Stimulated activated CD8-positive, alpha-beta memory T cell treated with anti-CD3 and anti-CD28 coated beads, Interleukin-4, amount 100 ng/mL, for 48 hours (primary cell): Measurements from ENCODE around the gene LRRC4B.
A peak's percentile ranks its signal among the peaks of the same experiment; 100 is the strongest.

Experiments used
- DNase-seq: peaks from one replicate; pipeline ENCODE4 v3.0.0-alpha.2; 2020

The LRRC4B gene

GRCh38 chr19:50501568-50502475 is 66.4 kb downstream of the LRRC4B start:
- DNase-seq = no peak

GRCh38 chr19:50501186-50501567 is 67.1 kb downstream of the LRRC4B start:
- DNase-seq = no peak

GRCh38 chr19:50500753-50501151 is 67.5 kb downstream of the LRRC4B start:
- no peak for DNase-seq

GRCh38 chr19:50500060-50500752 is 68.0 kb downstream of the LRRC4B start:
- DNase-seq = no peak

- DNase-seq = no peak
These were observed 69.8 kb downstream of the LRRC4B start for GRCh38 chr19:50498219-50499056.

GRCh38 chr19:50497022-50497405 is 71.2 kb downstream of the LRRC4B start:
- no peak for DNase-seq

- DNase-seq = no peak
These were observed 71.8 kb downstream of the LRRC4B start for GRCh38 chr19:50496189-50497021.

- DNase-seq = no peak
These were observed 73.2 kb downstream of the LRRC4B start for GRCh38 chr19:50495020-50495531.

- no peak for DNase-seq
These were observed 73.8 kb downstream of the LRRC4B start for GRCh38 chr19:50494186-50495019.

GRCh38 chr19:50493171-50493570 is 75.1 kb downstream of the LRRC4B start:
- no peak for DNase-seq

GRCh38 chr19:50492303-50493052 is 75.8 kb downstream of the LRRC4B start:
- peak; percentile 55 for DNase-seq

- no peak for DNase-seq
These were observed 77.2 kb downstream of the LRRC4B start for GRCh38 chr19:50490991-50491472.

- no peak for DNase-seq
These were observed 77.8 kb downstream of the LRRC4B start for GRCh38 chr19:50490411-50490811.

GRCh38 chr19:50489461-50490011 is 78.7 kb downstream of the LRRC4B start:
- no peak for DNase-seq

- no peak for DNase-seq
These were observed 79.6 kb downstream of the LRRC4B start for GRCh38 chr19:50488389-50489194.

GRCh38 chr19:50486823-50487515 is 81.3 kb downstream of the LRRC4B start:
- peak; percentile 88 for DNase-seq

GRCh38 chr19:50485284-50485955 is 82.8 kb downstream of the LRRC4B start:
- DNase-seq = no peak

GRCh38 chr19:50482916-50483315 is 85.3 kb downstream of the LRRC4B start:
- DNase-seq = no peak
